NCI-H510A (cell line): ENCODE results near the gene TMC2.

ENCODE experiments used
- DNase-seq: peaks from one replicate; lab custom pipeline; 2025; lab: John Stamatoyannopoulos, UW

Gene TMC2

GRCh38 chr20:2626853-2627541 is 90.6 kb downstream of the TMC2 start:
- DNase-seq, result no peak

- DNase-seq, result no peak
Measured at GRCh38 chr20:2631228-2631627, 94.9 kb downstream of the TMC2 start.

- no peak for DNase-seq
Measured at GRCh38 chr20:2633381-2633780, 97.0 kb downstream of the TMC2 start.

GRCh38 chr20:2637246-2637645 is 100.9 kb downstream of the TMC2 start:
- no peak for DNase-seq

GRCh38 chr20:2640260-2640659 is 103.9 kb downstream of the TMC2 start:
- no peak for DNase-seq

- DNase-seq, result no peak
Measured at GRCh38 chr20:2640899-2641298, 104.5 kb downstream of the TMC2 start.

GRCh38 chr20:2643708-2644107 is 107.3 kb downstream of the TMC2 start:
- no peak for DNase-seq

- peak; percentile 95 for DNase-seq
Measured at GRCh38 chr20:2651772-2652723, 115.7 kb downstream of the TMC2 start, which contains the start of gene NOP56. Gene NOP56 (plus strand): TSS chr20:2652632. CDS start chr20:2652661, 29 bp downstream.

GRCh38 chr20:2652724-2653555 is 116.6 kb downstream of the TMC2 start:
- DNase-seq, result peak; percentile 57

- no peak for DNase-seq
Measured at GRCh38 chr20:2653556-2654383, 117.4 kb downstream of the TMC2 start.

GRCh38 chr20:2654384-2654822 is 118.0 kb downstream of the TMC2 start:
- DNase-seq, result no peak

GRCh38 chr20:2654831-2655230 is 118.5 kb downstream of the TMC2 start:
- DNase-seq, result no peak

GRCh38 chr20:2655331-2656116 is 119.2 kb downstream of the TMC2 start:
- no peak for DNase-seq

- no peak for DNase-seq
Measured at GRCh38 chr20:2656471-2657117, 120.2 kb downstream of the TMC2 start.

GRCh38 chr20:2657241-2657640 is 120.9 kb downstream of the TMC2 start:
- DNase-seq, result no peak

GRCh38 chr20:2657674-2658073 is 121.3 kb downstream of the TMC2 start:
- no peak for DNase-seq

- DNase-seq, result no peak
Measured at GRCh38 chr20:2658414-2659354, 122.3 kb downstream of the TMC2 start.

GRCh38 chr20:2659547-2659946 is 123.2 kb downstream of the TMC2 start:
- no peak for DNase-seq
